Measurements from ENCODE around the gene GTF2IRD1.

DNA sequence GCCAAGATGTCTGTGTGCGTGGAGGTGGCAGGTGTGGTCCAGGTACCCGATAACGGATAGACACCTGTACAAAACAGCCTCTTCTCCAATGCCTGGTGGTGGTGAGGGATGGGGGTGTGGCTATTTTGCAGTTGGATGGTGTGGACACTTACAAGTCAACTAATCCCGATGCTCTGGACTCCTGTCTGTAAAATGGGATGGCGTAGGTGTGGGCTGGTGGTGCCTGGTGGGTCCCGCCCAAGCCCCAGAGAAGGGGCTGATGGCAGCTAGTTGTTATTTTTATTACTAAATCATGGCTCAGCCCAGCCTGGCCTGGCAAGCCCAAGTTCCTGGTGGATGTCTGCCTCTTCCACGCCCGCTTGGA, 22.3 kb downstream of the GTF2IRD1 start:
- TF ChIP-seq, protein P1, sequence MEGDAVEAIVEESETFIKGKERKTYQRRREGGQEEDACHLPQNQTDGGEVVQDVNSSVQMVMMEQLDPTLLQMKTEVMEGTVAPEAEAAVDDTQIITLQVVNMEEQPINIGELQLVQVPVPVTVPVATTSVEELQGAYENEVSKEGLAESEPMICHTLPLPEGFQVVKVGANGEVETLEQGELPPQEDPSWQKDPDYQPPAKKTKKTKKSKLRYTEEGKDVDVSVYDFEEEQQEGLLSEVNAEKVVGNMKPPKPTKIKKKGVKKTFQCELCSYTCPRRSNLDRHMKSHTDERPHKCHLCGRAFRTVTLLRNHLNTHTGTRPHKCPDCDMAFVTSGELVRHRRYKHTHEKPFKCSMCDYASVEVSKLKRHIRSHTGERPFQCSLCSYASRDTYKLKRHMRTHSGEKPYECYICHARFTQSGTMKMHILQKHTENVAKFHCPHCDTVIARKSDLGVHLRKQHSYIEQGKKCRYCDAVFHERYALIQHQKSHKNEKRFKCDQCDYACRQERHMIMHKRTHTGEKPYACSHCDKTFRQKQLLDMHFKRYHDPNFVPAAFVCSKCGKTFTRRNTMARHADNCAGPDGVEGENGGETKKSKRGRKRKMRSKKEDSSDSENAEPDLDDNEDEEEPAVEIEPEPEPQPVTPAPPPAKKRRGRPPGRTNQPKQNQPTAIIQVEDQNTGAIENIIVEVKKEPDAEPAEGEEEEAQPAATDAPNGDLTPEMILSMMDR (IDR thresholded peaks at IDR 0.05): no peak
- TF ChIP-seq POLR2A (IDR thresholded peaks at IDR 0.05): no peak
